Fibroblast of lung (primary cell): ENCODE results near the gene NAA15. TPM values are rescaled to one million over a fixed set of nuclear protein-coding genes. Genes with fewer than 3 reads are reported as not detected.
"Not testable (repeated sequence)": the region's sequence is repeated elsewhere in the genome, so short reads cannot be mapped to it uniquely, and the experiment has no call there.

ENCODE experiments used
- DNase-seq, 2 donors: peaks; one replicate each; pipeline versions ENCODE4 v3.0.0 to v3.0.0-alpha.2; 2010; ENCODE audit warnings: low read depth in 2 of 2
- H2AFZ ChIP-seq: 2 replicates; pipeline ENCODE4 v1.5.1; 2012; ENCODE audit warnings: low read length, control low read depth, inconsistent platforms
- H3K27ac ChIP-seq: 2 replicates; pipeline ENCODE4 v1.5.1; 2011; ENCODE audit warnings: low read length, control low read depth; ENCODE audit not compliant: insufficient read depth
- H3K27me3 ChIP-seq: 2 replicates; pipeline ENCODE4 v1.5.1; 2011; ENCODE audit warnings: mild to moderate bottlenecking, low read length; ENCODE audit not compliant: control insufficient read depth, insufficient read depth
- H3K36me3 ChIP-seq: 2 replicates; pipeline ENCODE4 v1.5.1; 2011; ENCODE audit warnings: low read length; ENCODE audit not compliant: control insufficient read depth, insufficient read depth
- H3K4me1 ChIP-seq: 2 replicates; pipeline ENCODE4 v1.5.1; 2011; ENCODE audit warnings: low read length; ENCODE audit not compliant: control insufficient read depth, insufficient read depth; ENCODE audit errors: extremely low read depth
- H3K4me2 ChIP-seq: 2 replicates; pipeline ENCODE4 v1.5.1; 2011; ENCODE audit warnings: low read length, control low read depth; ENCODE audit not compliant: insufficient read depth; ENCODE audit errors: extremely low read depth
- H3K4me3 ChIP-seq, 4 experiments: fragments of 200-600 bp in 1 of 4; sonication (generic) in 1 of 4; replicated peaks in 1 of 4; 2 replicates each; pipeline ENCODE4 v1.5.1; 2011 to 2016; ENCODE audit warnings: low read length in 4 of 4, low read depth in 3 of 4, mild to moderate bottlenecking in 3 of 4, control low read depth in 2 of 4, inconsistent platforms in 1 of 4, mixed read lengths in 1 of 4; ENCODE audit not compliant: insufficient read depth in 1 of 4; ENCODE audit errors: control extremely low read depth in 1 of 4
- H3K79me2 ChIP-seq: 2 replicates; pipeline ENCODE4 v1.5.1; 2012; ENCODE audit warnings: mild to moderate bottlenecking, low read length, inconsistent platforms; ENCODE audit not compliant: control insufficient read depth, insufficient read depth
- H3K9ac ChIP-seq: 2 replicates; pipeline ENCODE4 v1.5.1; 2011; ENCODE audit warnings: mild to moderate bottlenecking, low read length, control low read depth; ENCODE audit not compliant: insufficient read depth
- H3K9me3 ChIP-seq: 2 replicates; pipeline ENCODE4 v1.5.1; 2012; ENCODE audit warnings: low read depth, low read length; ENCODE audit not compliant: control insufficient read depth, insufficient read depth
- H4K20me1 ChIP-seq: 2 replicates; pipeline ENCODE4 v1.5.1; 2011; ENCODE audit warnings: low read length; ENCODE audit not compliant: control insufficient read depth, insufficient read depth; ENCODE audit errors: extremely low read depth
- CTCF ChIP-seq, 2 donors: IDR thresholded peaks in 1 of 2; conservative IDR thresholded peaks in 1 of 2; 1 replicate in 1 of 2; 2 replicates in 1 of 2; pipeline ENCODE4 v1.5.1; 2011 to 2012; ENCODE audit warnings: low read length in 2 of 2, control low read depth in 1 of 2, inconsistent platforms in 1 of 2, low read depth in 1 of 2, mild to moderate bottlenecking in 1 of 2
- EZH2 ChIP-seq: IDR thresholded peaks from 2 replicates; pipeline ENCODE4 v1.5.1; 2012; ENCODE audit warnings: low read length, control low read depth, mild to moderate bottlenecking; ENCODE audit errors: missing control alignments
- polyA plus RNA-seq, 2 donors: library from polyadenylated mRNA; depleted of rRNA in 1 of 2; stranded (reverse) in 1 of 2; unstranded in 1 of 2; fragments of >200 nt; gene quantifications; 2 replicates each; pipeline ENCODE4 v1.2.1, GENCODE V29; 2011 to 2012; ENCODE audit warnings: missing spikeins in 1 of 2
- total RNA-seq: library from RNA; depleted of rRNA; stranded (reverse); fragments of >200 nt; gene quantifications from 2 replicates; pipeline ENCODE4 v1.2.1, GENCODE V29; 2014

NAA15 gene
- total and polyA plus RNA-seq, 2 donors (not counting 1 experiment from before 2014, with no cell fraction given): 25.4 to 28.9 TPM

GRCh38 chr4:139410312-139410711, 109.0 kb downstream of the NAA15 start:
- H3K27me3 ChIP-seq: no peaks in the 10 kb centered on the region
- H4K20me1 ChIP-seq: no peaks in the 10 kb centered on the region
- H3K4me3 ChIP-seq: no peak overlapping the region
- DNase-seq: no peak
- no peaks in the 10 kb centered on the region for H3K9me3 ChIP-seq
- no peaks in the 10 kb centered on the region for H3K4me1 ChIP-seq
- H2AFZ ChIP-seq: no peak overlapping the region
- H3K9ac ChIP-seq: no peak overlapping the region
- no peaks in the 10 kb centered on the region for H3K79me2 ChIP-seq
- no peaks in the 10 kb centered on the region for H3K36me3 ChIP-seq
- no peak overlapping the region for H3K27ac ChIP-seq
- H3K4me2 ChIP-seq: no peak overlapping the region
- TF ChIP-seq CTCF (conservative IDR thresholded peaks at IDR 0.05 in 1 of 2, IDR thresholded peaks at IDR 0.05 in 1 of 2; ENCODE audit: low read depth in 1 of 2, low read length in 2 of 2): no peak
- TF ChIP-seq EZH2: no peak

- DNase-seq: not testable (repeated sequence)
These were observed 113.4 kb downstream of the NAA15 start for GRCh38 chr4:139414671-139415210.

GRCh38 chr4:139416073-139416673, 114.9 kb downstream of the NAA15 start:
- Histone ChIP-seq H3K9me3 (no peaks in the 10 kb centered on the region), H2AFZ (no peak overlapping the region), H4K20me1 (no peaks in the 10 kb centered on the region), H3K4me3 (no peak overlapping the region), H3K9ac (no peak overlapping the region), H3K27ac (no peak overlapping the region), H3K27me3 (no peaks in the 10 kb centered on the region), H3K79me2 (no peaks in the 10 kb centered on the region), H3K36me3 (no peaks in the 10 kb centered on the region), H3K4me1 (no peaks in the 10 kb centered on the region), H3K4me2 (no peak overlapping the region)
- peak; percentile 48 to 71 for DNase-seq
- TF ChIP-seq CTCF (conservative IDR thresholded peaks at IDR 0.05 in 1 of 2, IDR thresholded peaks at IDR 0.05 in 1 of 2; ENCODE audit: low read depth in 1 of 2, low read length in 2 of 2) (peak; percentile 46 to 62), EZH2 (no peak)

More at GRCh38 chr4:139414671-139415210, 113.4 kb downstream of the NAA15 start:
- H3K27ac ChIP-seq, H3K79me2 ChIP-seq, H3K36me3 ChIP-seq, H3K4me1 ChIP-seq, H3K9me3 ChIP-seq, H3K27me3 ChIP-seq, H3K9ac ChIP-seq, H2AFZ ChIP-seq, H4K20me1 ChIP-seq, H3K4me2 ChIP-seq, H3K4me3 ChIP-seq: not testable (repeated sequence)
